Peyer's patch (tissue), 4 donors: Measurements from ENCODE around the gene C19orf33.

Source experiments
- CTCF ChIP-seq, 6 experiments: fragments of 450-650 bp in 4 of 6; fragments of 200-600 bp in 2 of 6; sonication (generic) in 1 of 6; IDR thresholded peaks; one replicate each; pipeline ENCODE4 v1.5.1; 2017 to 2019; ENCODE audit warnings: antibody characterized with exemption in 6 of 6, mild to moderate bottlenecking in 3 of 6, moderate library complexity in 1 of 6
- POLR2A ChIP-seq, 2 donors: fragments of 450-650 bp; IDR thresholded peaks; one replicate each; pipeline ENCODE4 v1.5.1; 2017; ENCODE audit warnings: antibody characterized with exemption in 2 of 2, mild to moderate bottlenecking in 2 of 2, moderate library complexity in 2 of 2

- no peak for TF ChIP-seq CTCF (IDR thresholded peaks at IDR 0.05)
- no peak for TF ChIP-seq POLR2A (IDR thresholded peaks at IDR 0.05)
These were observed 47.9 kb downstream of the C19orf33 start for GRCh38 chr19:38351865-38352395.
